NCI-H1105 (cell line): ENCODE results near the gene CLTC.

Experiments
- DNase-seq: peaks from one replicate; lab custom pipeline; 2025; lab: John Stamatoyannopoulos, UW

Gene CLTC

DNA sequence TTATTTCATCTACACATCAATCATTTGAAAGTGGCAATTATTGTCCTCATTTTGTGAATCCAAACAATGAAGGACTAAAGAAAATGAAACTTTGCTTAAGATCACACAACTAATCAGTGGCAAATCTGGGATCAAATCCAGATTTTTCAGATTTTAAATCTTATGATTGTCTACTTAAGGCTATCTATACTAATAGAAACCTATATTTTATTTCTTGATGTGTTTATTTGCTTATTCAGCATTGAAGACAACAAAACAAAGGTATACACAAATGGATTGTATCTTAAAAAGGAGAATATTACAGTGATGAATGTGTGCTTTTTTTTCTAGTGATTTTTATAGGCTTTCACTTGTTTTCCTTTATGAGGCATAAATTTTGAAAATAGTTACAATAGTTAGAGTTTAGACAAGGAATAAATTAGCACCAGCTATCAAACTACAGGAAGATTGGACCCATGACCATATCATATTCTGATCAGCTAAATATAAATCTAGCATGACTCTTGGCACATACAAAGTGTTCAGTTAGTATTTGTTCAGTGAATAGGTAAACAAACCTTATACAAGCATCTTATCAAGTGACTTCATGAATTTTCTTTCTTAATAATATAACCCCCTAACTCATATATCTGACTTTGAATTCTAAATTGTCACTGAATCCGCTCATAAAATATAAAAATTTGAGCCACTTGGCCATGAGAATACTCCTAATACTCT is 108.3 kb downstream of the CLTC start:
- no peak for DNase-seq

- DNase-seq = no peak
These were observed 110.7 kb downstream of the CLTC start for GRCh38 chr17:59730268-59730834.

GRCh38 chr17:59733697-59734096 is 114.0 kb downstream of the CLTC start:
- no peak for DNase-seq

DNA sequence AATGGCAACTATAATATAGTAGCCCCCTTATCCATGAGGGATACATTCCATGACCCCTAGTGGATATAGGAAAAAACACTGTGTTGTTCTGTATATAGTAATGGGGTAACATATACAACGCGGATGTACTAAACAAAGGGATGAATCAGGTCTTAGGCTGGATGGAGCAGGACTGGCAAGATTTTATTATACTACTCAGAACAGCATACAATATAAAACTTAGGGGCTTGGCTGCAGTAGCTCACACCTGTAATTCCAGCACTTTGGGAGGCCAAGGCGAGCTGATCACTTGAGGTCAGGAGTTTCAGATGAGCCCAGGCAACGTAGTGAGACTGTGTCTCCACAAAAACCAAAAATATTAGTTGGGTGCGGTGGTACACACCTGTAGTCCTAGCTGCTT is 114.5 kb downstream of the CLTC start:
- DNase-seq = no peak

GRCh38 chr17:59737324-59737723 is 117.6 kb downstream of the CLTC start:
- DNase-seq = no peak

DNA sequence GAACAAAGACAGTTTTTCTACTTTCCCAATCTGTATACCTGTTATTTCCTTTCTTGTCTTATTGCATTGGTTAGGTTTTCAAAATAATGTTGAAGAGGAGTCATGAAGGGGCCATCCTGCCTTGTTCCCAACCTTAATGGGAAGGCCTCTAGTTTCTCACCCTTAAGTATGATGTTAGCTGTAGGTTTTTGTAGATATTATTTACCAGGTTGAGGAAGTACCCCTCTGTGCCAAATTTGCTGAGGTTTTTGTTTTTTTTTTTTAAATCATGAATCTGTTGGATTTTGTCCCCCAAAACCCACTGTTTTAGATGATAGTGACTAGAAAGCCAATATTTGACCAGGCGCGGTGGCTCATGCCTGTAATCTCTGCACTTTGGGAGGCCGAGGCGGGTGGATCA is 124.1 kb downstream of the CLTC start:
- DNase-seq = no peak

- no peak for DNase-seq
These were observed 125.3 kb downstream of the CLTC start for GRCh38 chr17:59745040-59745439.
